NOMO-1 (cell line): ENCODE measurements around the gene ANKIB1.
"Not testable (repeated sequence)": the region's sequence is repeated elsewhere in the genome, so short reads cannot be mapped to it uniquely, and the experiment has no call there.

Experiments
- DNase-seq, 2 experiments: peaks; one replicate each; lab custom pipeline; 2025; ENCODE audit not compliant: unreplicated experiment in 2 of 2; lab: John Stamatoyannopoulos, UW

Gene ANKIB1

GRCh38 chr7:92325858-92326257, 80.1 kb downstream of the ANKIB1 start:
- DNase-seq, result peak in 1 of 2 experiments; percentile 57

DNA sequence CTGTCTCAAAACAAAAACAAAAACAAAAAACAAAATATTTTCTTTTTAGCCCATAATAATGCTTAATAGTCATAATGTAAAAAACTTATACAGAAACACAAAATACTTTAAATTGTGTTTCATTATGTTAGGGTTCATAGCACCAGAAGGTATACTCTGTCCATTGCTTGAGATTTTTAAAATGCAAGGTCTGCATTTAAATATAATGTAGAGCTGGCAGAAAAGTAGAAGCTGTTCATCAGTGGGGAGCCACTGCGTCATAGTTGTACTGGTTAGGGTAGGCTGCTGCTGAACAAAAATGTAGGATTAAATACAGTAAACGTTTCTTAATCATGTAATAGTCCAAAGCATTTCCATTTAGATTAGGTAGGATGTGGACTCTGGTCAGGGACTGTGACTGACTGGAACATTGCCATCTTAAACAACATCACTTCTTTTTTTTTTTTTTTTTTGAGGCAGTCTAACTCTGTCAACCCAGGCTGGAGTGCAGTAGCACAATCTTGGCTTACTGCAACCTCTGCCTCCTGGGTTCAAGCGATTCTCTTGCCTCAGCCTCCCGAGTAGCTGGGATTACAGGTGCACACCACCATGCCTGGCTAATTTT, 85.2 kb downstream of the ANKIB1 start:
- DNase-seq, result no peak

GRCh38 chr7:92331508-92331907, 85.7 kb downstream of the ANKIB1 start:
- no peak for DNase-seq

GRCh38 chr7:92332782-92333181, 87.0 kb downstream of the ANKIB1 start:
- DNase-seq, result no peak

DNA sequence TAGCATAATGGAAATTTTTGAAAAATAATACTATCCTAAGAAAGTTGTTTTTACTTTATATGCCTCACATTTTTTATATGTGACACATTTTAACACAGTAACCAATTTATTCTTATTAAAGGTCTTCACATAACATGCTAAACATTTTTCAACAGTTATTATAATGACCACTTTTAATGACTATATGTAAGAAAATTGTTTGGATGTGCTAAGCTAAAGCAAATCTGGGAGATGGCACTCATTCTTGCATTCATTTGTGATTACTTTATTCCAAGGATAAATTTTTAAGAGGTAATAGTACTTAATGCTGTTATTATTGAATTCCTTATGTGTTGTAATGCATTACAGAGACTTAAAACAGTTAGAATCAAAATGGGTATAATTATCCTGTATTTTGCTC, 88.1 kb downstream of the ANKIB1 start:
- DNase-seq, result no peak

DNA sequence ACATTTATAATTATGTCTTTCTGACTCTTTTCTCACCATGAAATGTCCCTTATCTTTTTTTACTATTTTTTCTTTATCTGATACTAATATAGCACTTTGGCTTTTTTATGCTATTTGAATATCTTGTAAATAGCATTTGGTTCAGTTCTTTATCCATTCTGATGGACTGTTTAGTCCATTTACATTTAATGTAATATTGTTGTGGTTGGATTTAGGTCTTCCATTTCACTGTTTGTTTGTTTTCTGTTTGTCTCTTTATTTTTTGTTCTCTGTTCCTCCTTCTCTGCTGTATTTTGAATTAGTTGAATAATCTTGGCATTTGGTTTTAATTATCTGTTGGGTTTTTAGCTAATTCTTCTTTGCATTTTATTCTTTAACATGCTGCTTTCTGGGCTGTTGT, 89.8 kb downstream of the ANKIB1 start:
- no peak for DNase-seq

- no peak for DNase-seq
Measured at GRCh38 chr7:92336662-92337340, 91.0 kb downstream of the ANKIB1 start.

- DNase-seq, result no peak
Measured at GRCh38 chr7:92340016-92340415, 94.2 kb downstream of the ANKIB1 start.

DNA sequence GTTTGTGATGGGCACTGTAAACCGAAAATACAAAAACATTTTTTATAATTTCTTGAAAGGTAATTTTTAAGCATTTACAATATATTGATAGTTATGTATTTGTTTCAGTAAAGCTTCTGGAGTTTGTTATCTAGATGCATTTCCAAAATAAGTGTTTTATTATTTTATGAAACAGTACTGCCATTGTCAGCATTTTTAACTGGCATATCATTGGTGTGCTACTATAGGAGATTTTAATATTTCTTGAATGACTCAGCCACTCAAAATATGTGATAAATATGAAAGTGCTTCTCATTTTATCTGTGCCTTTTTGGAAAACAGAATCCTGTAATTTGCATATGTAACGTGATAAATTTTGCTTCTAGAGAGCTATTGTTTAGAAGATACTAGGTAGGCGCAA, 97.9 kb downstream of the ANKIB1 start:
- DNase-seq, result no peak

- no peak for DNase-seq
Measured at GRCh38 chr7:92352009-92352408, 106.2 kb downstream of the ANKIB1 start.

DNA sequence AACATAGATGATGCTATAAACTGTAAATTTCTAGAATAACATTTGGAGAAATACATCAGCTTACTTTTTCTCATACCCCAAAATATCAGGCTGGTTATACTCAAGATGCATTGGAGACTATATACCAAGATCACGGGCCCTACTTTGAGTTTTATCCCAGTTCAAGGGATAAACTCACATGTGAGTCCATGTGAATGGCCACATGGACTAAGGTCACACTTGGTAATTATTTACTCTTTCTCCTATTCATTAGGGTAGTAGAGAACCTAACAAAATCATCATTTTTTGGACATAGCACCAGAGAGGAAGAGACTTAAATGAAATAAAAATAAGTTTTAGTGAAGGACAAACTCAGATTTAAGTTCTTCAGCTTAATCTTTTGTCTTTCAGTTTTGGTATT, 108.4 kb downstream of the ANKIB1 start:
- no peak for DNase-seq

DNA sequence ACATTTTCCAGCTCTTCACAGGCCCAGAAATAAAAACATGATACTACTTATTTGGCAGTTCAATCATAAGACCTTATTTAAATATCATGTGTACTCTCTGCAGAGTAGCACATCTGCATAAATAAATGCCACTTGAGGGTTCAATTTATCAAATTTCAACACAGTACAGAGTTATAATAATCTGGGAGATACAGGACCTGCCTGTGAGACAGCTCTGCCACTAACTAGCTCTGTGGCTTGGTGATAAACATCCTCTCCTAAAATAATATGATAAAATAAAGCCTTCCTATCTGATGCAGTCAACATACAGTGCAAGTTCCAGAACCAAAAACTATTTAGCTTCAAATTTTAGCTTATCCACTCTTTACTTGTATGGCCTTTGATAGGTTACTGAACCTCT, 110.6 kb downstream of the ANKIB1 start:
- DNase-seq, result no peak

DNA sequence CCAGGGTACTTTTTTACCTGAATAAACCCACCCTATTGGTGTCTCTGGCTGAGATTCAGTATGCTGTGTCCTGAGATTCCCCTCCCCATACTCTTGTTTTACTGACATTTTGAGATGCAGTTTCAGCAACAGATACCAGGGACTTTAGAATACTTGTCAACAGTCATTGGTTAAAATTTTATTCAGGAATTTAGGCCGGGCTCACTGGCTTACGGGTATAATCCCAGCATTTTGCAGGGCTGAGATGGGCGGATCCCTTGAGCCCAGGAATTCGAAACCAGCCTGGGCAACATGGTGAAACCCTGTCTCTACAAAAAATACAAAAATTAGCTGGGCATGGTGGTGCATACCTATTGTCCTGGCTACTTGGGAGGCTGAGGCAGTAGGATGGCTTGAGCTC, 111.5 kb downstream of the ANKIB1 start:
- no peak for DNase-seq

GRCh38 chr7:92359179-92359578, 113.4 kb downstream of the ANKIB1 start:
- not testable (repeated sequence) for DNase-seq

GRCh38 chr7:92359801-92360200, 114.0 kb downstream of the ANKIB1 start:
- no peak for DNase-seq

DNA sequence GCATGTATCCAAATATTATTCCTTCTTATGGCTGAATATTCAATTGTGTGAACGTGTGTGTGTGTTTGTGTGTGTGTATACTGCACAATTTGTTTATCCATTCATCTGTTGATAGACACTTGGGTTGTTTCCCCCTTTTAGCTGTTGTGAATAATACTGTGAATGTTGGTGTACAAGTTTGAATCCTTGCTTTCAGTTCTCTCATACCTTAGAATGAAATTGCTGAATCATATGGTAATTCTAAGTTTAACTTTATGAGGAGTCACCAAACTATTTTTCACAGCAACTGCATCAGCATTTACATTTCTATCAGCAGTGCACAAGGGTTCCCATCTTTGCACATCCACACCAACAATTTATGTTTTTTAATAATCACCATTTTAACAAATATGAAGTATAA, 114.6 kb downstream of the ANKIB1 start:
- no peak for DNase-seq

DNA sequence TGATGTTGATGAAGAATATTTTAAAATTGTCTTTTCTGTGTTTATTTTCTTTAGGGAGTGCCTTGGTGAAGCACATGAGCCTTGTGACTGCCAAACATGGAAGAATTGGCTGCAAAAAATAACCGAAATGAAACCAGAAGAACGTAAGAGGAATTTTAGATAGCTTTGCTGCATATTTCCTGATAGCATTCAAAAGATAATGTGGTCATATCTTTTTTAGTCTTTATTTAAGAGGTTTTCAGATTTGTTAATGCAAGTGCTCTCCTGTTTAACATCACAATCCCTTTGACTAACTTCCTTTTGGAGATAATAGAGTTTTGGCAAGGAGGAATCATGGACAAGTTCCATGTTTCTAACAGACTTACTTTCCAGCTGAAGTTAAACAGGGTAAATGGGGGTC, 116.4 kb downstream of the ANKIB1 start:
- DNase-seq, result no peak

GRCh38 chr7:92366730-92367129, 121.0 kb downstream of the ANKIB1 start:
- DNase-seq, result no peak

- no peak for DNase-seq
Measured at GRCh38 chr7:92368741-92369140, 123.0 kb downstream of the ANKIB1 start.

- no peak for DNase-seq
Measured at GRCh38 chr7:92375013-92375412, 129.2 kb downstream of the ANKIB1 start.

DNA sequence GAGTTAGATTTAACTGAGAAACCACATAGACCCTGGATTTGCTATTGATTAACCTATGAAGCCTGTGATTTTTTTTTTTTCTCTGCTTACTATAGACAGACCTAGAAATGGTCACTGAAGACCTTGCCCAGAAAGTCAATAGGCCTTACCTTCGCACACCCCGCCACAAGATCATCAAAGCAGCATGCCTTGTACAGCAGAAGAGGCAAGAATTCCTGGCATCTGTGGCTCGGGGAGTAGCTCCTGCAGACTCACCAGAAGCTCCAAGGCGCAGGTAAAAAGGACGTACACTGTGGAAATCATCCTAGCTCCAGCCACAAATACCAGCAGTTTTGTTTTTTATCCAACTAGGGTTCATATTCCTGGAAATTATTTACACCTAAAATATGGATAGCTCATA, 145.3 kb downstream of the ANKIB1 start:
- DNase-seq, result no peak

GRCh38 chr7:92397542-92397941, 151.8 kb downstream of the ANKIB1 start:
- DNase-seq, result no peak

- DNase-seq, result no peak
Measured at GRCh38 chr7:92400013-92400412, 154.2 kb downstream of the ANKIB1 start.
